ENCODE measurements around the gene HYLS1. TPM values are rescaled to one million over a fixed set of nuclear protein-coding genes. Genes with fewer than 3 reads are reported as not detected.

HYLS1 gene
- total RNA-seq, 2 donors from 2014 or later: 0.33 to 1.3 TPM

GRCh38 chr11:125874556-125875124 lies 12.8 kb upstream of the HYLS1 start:
- ATAC-seq: peak; percentile 88
- TF ChIP-seq CTCF (IDR thresholded peaks at IDR 0.05): peak; percentile 42 to 81 (median 70)
- no peak for TF ChIP-seq POLR2A (IDR thresholded peaks at IDR 0.05)
- no peaks in the 10 kb centered on the region for H3K9me3 ChIP-seq
- no peak overlapping the region for H3K27ac ChIP-seq
- DNase-seq: peak; percentile 55 to 67 (median 62)
- 11 to 12% methylated on average over 8 of the region's 8 CpGs for WGBS, 2 donors
- intact Hi-C loops (cut with DNase I): no loop called here
- no peaks in the 10 kb centered on the region for H3K36me3 ChIP-seq (replicated peaks in 1 of 2; ENCODE audit: insufficient read depth in 1 of 2, low read depth in 2 of 2)
- H3K27me3 ChIP-seq: no peaks in the 10 kb centered on the region
- no peak overlapping the region for H3K4me3 ChIP-seq
- no peaks in the 10 kb centered on the region for H3K4me1 ChIP-seq

DNA sequence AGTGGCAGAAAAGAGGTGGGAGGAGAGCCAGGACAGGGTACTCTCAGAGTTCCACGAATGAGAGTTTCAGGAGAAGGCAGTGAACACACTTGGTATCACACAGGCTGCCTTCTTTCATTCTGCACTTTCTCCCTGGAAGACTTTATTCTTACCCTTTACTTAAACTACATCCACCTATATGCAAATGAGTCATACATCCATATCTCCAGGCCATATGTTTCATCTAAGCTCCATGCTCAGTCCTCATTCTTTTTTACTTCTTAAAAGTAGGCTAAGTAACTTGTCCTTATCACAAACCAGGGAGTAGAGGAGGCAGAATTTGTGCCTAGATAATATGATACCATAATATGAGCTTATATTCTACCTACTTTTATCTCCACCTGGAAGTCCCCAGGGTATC lies 6.2 kb upstream of the HYLS1 start:
- 46 to 61% methylated on average over 1 of the region's 1 CpG for WGBS, 2 donors
- intact Hi-C loops (cut with DNase I): no loop called here
- no peak for TF ChIP-seq CTCF (IDR thresholded peaks at IDR 0.05)
- no peak for TF ChIP-seq POLR2A (IDR thresholded peaks at IDR 0.05)

DNA sequence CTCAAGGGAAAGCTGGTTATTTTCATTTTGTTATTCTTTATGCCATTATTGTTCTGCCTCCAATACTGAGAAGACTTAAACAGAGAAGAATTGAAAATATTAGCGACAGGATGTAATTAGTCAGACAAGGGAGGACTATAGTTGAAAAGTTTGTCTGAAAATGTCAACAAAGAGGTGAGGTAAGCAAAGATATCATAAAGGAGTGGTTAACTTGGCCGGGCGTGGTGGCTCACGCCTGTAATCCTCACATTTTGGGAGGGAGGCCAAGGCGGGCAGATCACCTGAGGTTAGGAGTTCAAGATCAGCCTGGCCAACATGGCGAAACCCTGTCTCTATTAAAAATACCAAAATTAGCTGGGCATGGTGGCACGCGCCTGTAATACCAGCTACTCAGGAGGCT lies 4.1 kb upstream of the HYLS1 start:
- DNase-seq (no peak), ATAC-seq (no peak)
- no peak overlapping the region for H3K27ac ChIP-seq
- peaks cover 7% of the 10 kb centered on the region for H3K4me1 ChIP-seq
- intact Hi-C loops (cut with DNase I): no loop called here
- H3K4me3 ChIP-seq: no peak overlapping the region
- no peak for TF ChIP-seq CTCF (IDR thresholded peaks at IDR 0.05)
- TF ChIP-seq POLR2A (IDR thresholded peaks at IDR 0.05): no peak
- no peaks in the 10 kb centered on the region for H3K9me3 ChIP-seq
- H3K27me3 ChIP-seq: no peaks in the 10 kb centered on the region
- H3K36me3 ChIP-seq (replicated peaks in 1 of 2; ENCODE audit: insufficient read depth in 1 of 2, low read depth in 2 of 2): no peaks in the 10 kb centered on the region
- WGBS, 2 donors: 76 to 78% methylated on average over 8 of the region's 8 CpGs

More for the DNA sequence above, 6.2 kb upstream of the HYLS1 start:
- Histone ChIP-seq H3K27ac (no peak overlapping the region), H3K27me3 (no peaks in the 10 kb centered on the region), H3K4me1 (no peaks in the 10 kb centered on the region), H3K9me3 (no peaks in the 10 kb centered on the region), H3K4me3 (no peak overlapping the region), H3K36me3 (replicated peaks in 1 of 2; ENCODE audit: insufficient read depth in 1 of 2, low read depth in 2 of 2) (no peaks in the 10 kb centered on the region)
- ATAC-seq (no peak), DNase-seq (no peak)

GRCh38 chr11:125886997-125887372 lies 483 bp upstream of the HYLS1 start:
- Histone ChIP-seq H3K4me3 (no peak overlapping the region), H3K36me3 (replicated peaks in 1 of 2; ENCODE audit: insufficient read depth in 1 of 2, low read depth in 2 of 2) (no peaks in the 10 kb centered on the region), H3K27me3 (no peaks in the 10 kb centered on the region), H3K9me3 (no peaks in the 10 kb centered on the region), H3K27ac (peak overlapping the region in 3 of 4 donors; percentile 46 to 93 (median 89)), H3K4me1 (peaks cover 10% of the 10 kb centered on the region)
- ATAC-seq (peak; percentile 19), DNase-seq (peak; percentile 19 to 42 (median 30))
- intact Hi-C loops (cut with DNase I): no loop called here
- TF ChIP-seq CTCF (IDR thresholded peaks at IDR 0.05) (no peak), POLR2A (IDR thresholded peaks at IDR 0.05) (no peak)
- WGBS, 2 donors: 16 to 17% methylated on average over 7 to 24 of the region's 24 CpGs

GRCh38 chr11:125890447-125891100 lies 3.1 kb downstream of the HYLS1 start:
- Histone ChIP-seq H3K36me3 (replicated peaks in 1 of 2; ENCODE audit: insufficient read depth in 1 of 2, low read depth in 2 of 2) (peaks cover 0 to 8% of the 10 kb centered on the region in 2 donors), H3K27ac (no peak overlapping the region), H3K4me3 (no peak overlapping the region), H3K27me3 (no peaks in the 10 kb centered on the region), H3K4me1 (peaks cover 10% of the 10 kb centered on the region), H3K9me3 (no peaks in the 10 kb centered on the region)
- TF ChIP-seq CTCF (IDR thresholded peaks at IDR 0.05) (no peak), POLR2A (IDR thresholded peaks at IDR 0.05) (no peak)
- WGBS, 2 donors: 64 to 66% methylated on average over 3 of the region's 3 CpGs
- intact Hi-C loops (cut with DNase I): no loop called here
- DNase-seq (no peak), ATAC-seq (no peak)

Data from body of pancreas (tissue), 4 donors.